Inferior parietal cortex (tissue), 1 donor: ENCODE data around the gene TEX29.

Experiments
- DNase-seq: peaks from one replicate; pipeline ENCODE4 v3.0.0-alpha.2; 2016; ENCODE audit errors: extremely low spot score

Gene TEX29

DNA sequence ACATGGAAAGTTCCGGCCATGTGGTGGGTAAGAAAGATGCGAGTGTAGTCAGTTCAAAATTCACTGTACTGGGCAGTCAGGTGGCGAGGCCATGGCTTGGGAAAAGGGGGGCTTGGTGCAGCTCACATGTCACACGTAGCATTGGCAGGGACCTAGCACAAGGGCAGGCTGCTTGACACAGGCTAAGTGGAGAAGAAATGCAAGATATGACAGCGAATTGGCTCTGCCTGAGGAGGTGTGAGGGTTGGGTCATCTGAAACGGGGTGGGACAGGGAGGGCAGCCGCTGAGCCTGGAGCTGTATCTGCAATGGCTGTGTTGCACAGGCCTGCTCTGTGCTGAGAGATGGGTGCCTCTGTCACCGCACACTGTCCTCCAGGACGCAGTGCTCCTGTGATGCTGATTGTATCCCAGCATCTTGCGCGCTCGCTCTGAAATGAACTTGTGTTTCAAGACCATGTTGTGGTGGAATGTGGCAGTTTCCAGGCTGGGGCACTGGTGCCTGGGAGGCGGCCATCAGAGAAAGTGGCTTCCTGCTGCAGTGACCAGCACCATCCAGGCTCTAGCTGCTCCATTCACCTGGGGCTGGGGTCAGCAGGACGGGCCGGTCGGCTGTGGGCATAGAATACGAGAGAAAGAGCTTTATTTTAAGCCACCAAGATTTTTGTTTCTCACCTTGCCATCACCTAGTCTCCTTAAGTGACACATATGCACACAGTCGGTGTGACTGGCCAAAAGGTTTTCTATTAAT is 70.3 kb downstream of the TEX29 start:
- no peak for DNase-seq

- no peak for DNase-seq
These were observed 72.0 kb downstream of the TEX29 start for GRCh38 chr13:111392486-111392885.

- no peak for DNase-seq
These were observed 72.9 kb downstream of the TEX29 start for GRCh38 chr13:111393221-111393790.
